ENCODE data around the gene BIRC2.

GRCh38 chr11:102359372-102359771 is 12.4 kb downstream of the BIRC2 start:
- no peak for TF ChIP-seq CTCF (IDR thresholded peaks at IDR 0.05; ENCODE audit: insufficient read depth, low read length)
- TF ChIP-seq, protein P1, sequence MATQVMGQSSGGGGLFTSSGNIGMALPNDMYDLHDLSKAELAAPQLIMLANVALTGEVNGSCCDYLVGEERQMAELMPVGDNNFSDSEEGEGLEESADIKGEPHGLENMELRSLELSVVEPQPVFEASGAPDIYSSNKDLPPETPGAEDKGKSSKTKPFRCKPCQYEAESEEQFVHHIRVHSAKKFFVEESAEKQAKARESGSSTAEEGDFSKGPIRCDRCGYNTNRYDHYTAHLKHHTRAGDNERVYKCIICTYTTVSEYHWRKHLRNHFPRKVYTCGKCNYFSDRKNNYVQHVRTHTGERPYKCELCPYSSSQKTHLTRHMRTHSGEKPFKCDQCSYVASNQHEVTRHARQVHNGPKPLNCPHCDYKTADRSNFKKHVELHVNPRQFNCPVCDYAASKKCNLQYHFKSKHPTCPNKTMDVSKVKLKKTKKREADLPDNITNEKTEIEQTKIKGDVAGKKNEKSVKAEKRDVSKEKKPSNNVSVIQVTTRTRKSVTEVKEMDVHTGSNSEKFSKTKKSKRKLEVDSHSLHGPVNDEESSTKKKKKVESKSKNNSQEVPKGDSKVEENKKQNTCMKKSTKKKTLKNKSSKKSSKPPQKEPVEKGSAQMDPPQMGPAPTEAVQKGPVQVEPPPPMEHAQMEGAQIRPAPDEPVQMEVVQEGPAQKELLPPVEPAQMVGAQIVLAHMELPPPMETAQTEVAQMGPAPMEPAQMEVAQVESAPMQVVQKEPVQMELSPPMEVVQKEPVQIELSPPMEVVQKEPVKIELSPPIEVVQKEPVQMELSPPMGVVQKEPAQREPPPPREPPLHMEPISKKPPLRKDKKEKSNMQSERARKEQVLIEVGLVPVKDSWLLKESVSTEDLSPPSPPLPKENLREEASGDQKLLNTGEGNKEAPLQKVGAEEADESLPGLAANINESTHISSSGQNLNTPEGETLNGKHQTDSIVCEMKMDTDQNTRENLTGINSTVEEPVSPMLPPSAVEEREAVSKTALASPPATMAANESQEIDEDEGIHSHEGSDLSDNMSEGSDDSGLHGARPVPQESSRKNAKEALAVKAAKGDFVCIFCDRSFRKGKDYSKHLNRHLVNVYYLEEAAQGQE (IDR thresholded peaks at IDR 0.05; ENCODE audit: insufficient replicate concordance, low read depth), result no peak
